GM12865 (cell line): Measurements from ENCODE around the gene TENM3.
"Not testable (repeated sequence)": the region's sequence is repeated elsewhere in the genome, so short reads cannot be mapped to it uniquely, and the experiment has no call there.

Experiments
- DNase-seq: peaks from one replicate; pipeline ENCODE4 v3.0.0; 2010; ENCODE audit warnings: low read depth
- H3K4me3 ChIP-seq: 2 replicates; pipeline ENCODE4 v1.5.1; 2011; ENCODE audit warnings: mild to moderate bottlenecking, low read depth, low read length, control low read depth
- CTCF ChIP-seq: IDR thresholded peaks from 2 replicates; pipeline ENCODE4 v1.5.1; 2011; ENCODE audit warnings: low read length, control low read depth, low read depth, inconsistent platforms; ENCODE audit not compliant: insufficient read depth; ENCODE audit errors: missing control alignments

TENM3 gene

DNA sequence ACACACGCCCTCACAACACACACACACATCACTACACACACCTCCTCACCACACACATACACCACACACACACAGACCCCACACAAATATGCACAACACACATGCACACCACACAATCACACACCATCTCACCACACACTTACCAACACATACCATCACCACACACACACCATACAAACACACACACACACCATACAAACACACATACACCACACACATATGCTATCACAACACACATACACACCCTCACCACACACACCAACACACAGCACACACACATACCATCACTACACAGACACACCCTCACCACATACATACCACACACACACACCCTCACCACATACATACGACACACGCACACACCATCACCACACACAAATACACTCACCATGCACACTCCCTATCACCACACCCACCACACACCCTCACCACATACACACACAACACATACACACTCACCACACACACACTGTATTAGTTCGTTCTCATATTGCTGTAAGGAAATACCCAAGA is 567.0 kb downstream of the TENM3 start:
- H3K4me3 ChIP-seq: no peak overlapping the region
- no peak for DNase-seq
- TF ChIP-seq CTCF: no peak

- no peak for DNase-seq
- H3K4me3 ChIP-seq: no peak overlapping the region
- no peak for TF ChIP-seq CTCF
These were observed 569.7 kb downstream of the TENM3 start for GRCh38 chr4:182812916-182813315.

- H3K4me3 ChIP-seq, DNase-seq: not testable (repeated sequence)
These were observed 570.9 kb downstream of the TENM3 start for GRCh38 chr4:182814065-182814464.

GRCh38 chr4:182818926-182819730 is 575.9 kb downstream of the TENM3 start:
- DNase-seq: no peak
- TF ChIP-seq CTCF: no peak
- no peak overlapping the region for H3K4me3 ChIP-seq

DNA sequence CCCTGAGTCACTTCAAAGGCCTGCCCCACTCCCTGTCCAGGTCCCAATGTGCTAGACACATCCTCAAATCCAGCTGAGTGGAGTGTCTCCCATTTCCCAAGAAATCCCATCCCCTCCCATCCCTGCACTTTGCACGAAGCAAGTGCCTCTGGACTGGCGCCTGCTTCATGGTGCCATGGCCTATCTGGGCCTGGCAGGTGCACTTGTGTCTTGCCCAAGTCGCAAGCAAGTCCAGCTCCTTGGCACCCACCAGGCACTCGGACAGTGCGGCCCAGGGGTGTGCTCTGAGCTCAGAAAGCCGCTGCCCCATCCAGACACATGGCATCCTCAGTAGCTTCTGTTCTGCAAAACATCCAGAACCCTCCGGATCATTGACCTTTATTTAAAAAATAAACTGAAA is 576.5 kb downstream of the TENM3 start:
- TF ChIP-seq CTCF: no peak
- no peak overlapping the region for H3K4me3 ChIP-seq
- DNase-seq: no peak

GRCh38 chr4:182822554-182822953 is 579.4 kb downstream of the TENM3 start:
- DNase-seq: no peak
- TF ChIP-seq CTCF: no peak

GRCh38 chr4:182823576-182823975 is 580.4 kb downstream of the TENM3 start:
- TF ChIP-seq CTCF: no peak
- DNase-seq: peak; percentile 37
- H3K4me3 ChIP-seq: no peak overlapping the region

More at GRCh38 chr4:182822554-182822953, 579.4 kb downstream of the TENM3 start:
- H3K4me3 ChIP-seq: no peak overlapping the region
